MM.1S (cell line): Measurements from ENCODE around the gene ALS2.

Experiments used
- DNase-seq: peaks from one replicate; pipeline ENCODE4 v3.0.0-alpha.2; 2015
- H2AFZ ChIP-seq: fragments of 300-600 bp; sonication (generic); 2 replicates; pipeline ENCODE4 v1.6.0; 2016; ENCODE audit warnings: antibody characterized with exemption, low read length
- H3F3A ChIP-seq: fragments of 300-600 bp; sonication (generic); 2 replicates; pipeline ENCODE4 v1.6.1; 2016; ENCODE audit warnings: mild to moderate bottlenecking, antibody characterized with exemption, low read length, moderate library complexity, mixed read lengths; ENCODE audit not compliant: insufficient read depth
- H3K27ac ChIP-seq: fragments of 300-600 bp; sonication (generic); 2 replicates; pipeline ENCODE4 v1.5.1; 2016; ENCODE audit warnings: mild to moderate bottlenecking, low read length
- H3K27me3 ChIP-seq: fragments of 300-600 bp; sonication (generic); replicated peaks from 2 replicates; pipeline ENCODE4 v1.6.0; 2016; ENCODE audit warnings: low read length; ENCODE audit not compliant: insufficient read depth
- H3K36me3 ChIP-seq: fragments of 300-600 bp; sonication (generic); replicated peaks from 2 replicates; pipeline ENCODE4 v1.6.1; 2016; ENCODE audit warnings: mild to moderate bottlenecking, low read length, mixed read lengths; ENCODE audit not compliant: insufficient read depth
- H3K4me1 ChIP-seq: fragments of 300-600 bp; sonication (generic); 2 replicates; pipeline ENCODE4 v1.6.1; 2016; ENCODE audit warnings: low read length, mixed read lengths
- H3K4me2 ChIP-seq: fragments of 300-600 bp; sonication (generic); 2 replicates; pipeline ENCODE4 v1.6.0; 2016; ENCODE audit warnings: low read depth, low read length
- H3K4me3 ChIP-seq: fragments of 300-600 bp; sonication (generic); 2 replicates; pipeline ENCODE4 v1.5.1; 2016; ENCODE audit warnings: low read length, mixed read lengths
- H3K79me2 ChIP-seq: fragments of 300-600 bp; sonication (generic); 2 replicates; pipeline ENCODE4 v1.6.1; 2016; ENCODE audit warnings: mixed run types, low read length, mixed read lengths
- H3K9ac ChIP-seq: fragments of 300-600 bp; sonication (generic); 2 replicates; pipeline ENCODE4 v1.6.1; 2016; ENCODE audit warnings: low read length, mixed read lengths
- H3K9me2 ChIP-seq: fragments of 300-600 bp; sonication (generic); replicated peaks from 2 replicates; pipeline ENCODE4 v1.6.1; 2016; ENCODE audit warnings: mild to moderate bottlenecking, low read length, mixed read lengths; ENCODE audit not compliant: insufficient read depth
- H3K9me3 ChIP-seq: fragments of 300-600 bp; sonication (generic); replicated peaks from 2 replicates; pipeline ENCODE4 v1.6.1; 2016; ENCODE audit warnings: mild to moderate bottlenecking, low read length, mixed read lengths; ENCODE audit not compliant: insufficient read depth
- H4K20me1 ChIP-seq: fragments of 300-600 bp; sonication (generic); 2 replicates; pipeline ENCODE4 v1.6.1; 2016; ENCODE audit warnings: mild to moderate bottlenecking, low read length, moderate library complexity, mixed read lengths; ENCODE audit not compliant: insufficient read depth
- CTCF ChIP-seq: fragments of 300-600 bp; sonication (generic); IDR thresholded peaks from 2 replicates; pipeline ENCODE4 v1.5.1; 2016; ENCODE audit warnings: antibody characterized with exemption, low read length, mixed read lengths
- EZH2 ChIP-seq: fragments of 300-600 bp; sonication (generic); optimal IDR thresholded peaks from 2 replicates; pipeline ENCODE3; 2017; ENCODE audit warnings: low read depth, mild to moderate bottlenecking, antibody characterized with exemption, low read length, mixed read lengths
- EZH2phosphoT487 ChIP-seq: fragments of 300-600 bp; sonication (generic); IDR thresholded peaks from 2 replicates; pipeline ENCODE4 v1.6.1; 2018; ENCODE audit warnings: antibody characterized with exemption, low read length

ALS2 gene

GRCh38 chr2:201664334-201664733 is 116.4 kb downstream of the ALS2 start:
- Histone ChIP-seq H3K4me1 (no peaks in the 10 kb centered on the region), H3K4me3 (no peak overlapping the region), H3F3A (no peaks in the 10 kb centered on the region), H3K9me2 (no peaks in the 10 kb centered on the region), H3K9me3 (no peaks in the 10 kb centered on the region), H3K9ac (no peak overlapping the region), H3K79me2 (no peaks in the 10 kb centered on the region), H3K4me2 (no peak overlapping the region), H3K27me3 (no peaks in the 10 kb centered on the region), H2AFZ (no peak overlapping the region), H3K36me3 (no peaks in the 10 kb centered on the region), H3K27ac (no peak overlapping the region), H4K20me1 (no peaks in the 10 kb centered on the region)
- TF ChIP-seq EZH2phosphoT487 (no peak), EZH2 (no peak), CTCF (no peak)
- DNase-seq, result no peak

GRCh38 chr2:201661366-201661765 is 119.4 kb downstream of the ALS2 start:
- H3K79me2 ChIP-seq, result no peaks in the 10 kb centered on the region
- no peaks in the 10 kb centered on the region for H3K36me3 ChIP-seq
- no peak for DNase-seq
- no peak overlapping the region for H3K4me3 ChIP-seq
- H3F3A ChIP-seq, result no peaks in the 10 kb centered on the region
- no peaks in the 10 kb centered on the region for H3K4me1 ChIP-seq
- H4K20me1 ChIP-seq, result no peaks in the 10 kb centered on the region
- no peak overlapping the region for H3K4me2 ChIP-seq
- no peaks in the 10 kb centered on the region for H3K9me2 ChIP-seq
- H3K27ac ChIP-seq, result no peak overlapping the region
- H3K27me3 ChIP-seq, result no peaks in the 10 kb centered on the region
- TF ChIP-seq CTCF, result no peak
- no peak for TF ChIP-seq EZH2
- no peak for TF ChIP-seq EZH2phosphoT487
- H2AFZ ChIP-seq, result no peak overlapping the region
- no peaks in the 10 kb centered on the region for H3K9me3 ChIP-seq
- H3K9ac ChIP-seq, result no peak overlapping the region

- Histone ChIP-seq H3K36me3 (no peaks in the 10 kb centered on the region), H3K4me3 (no peak overlapping the region), H3K9me2 (no peaks in the 10 kb centered on the region), H3K27me3 (no peaks in the 10 kb centered on the region), H3K27ac (no peak overlapping the region), H3K4me2 (no peak overlapping the region), H3K4me1 (no peaks in the 10 kb centered on the region), H3K9ac (no peak overlapping the region), H3K9me3 (no peaks in the 10 kb centered on the region), H2AFZ (no peak overlapping the region), H4K20me1 (no peaks in the 10 kb centered on the region), H3F3A (no peaks in the 10 kb centered on the region), H3K79me2 (no peaks in the 10 kb centered on the region)
- no peak for TF ChIP-seq EZH2phosphoT487
- TF ChIP-seq EZH2, result no peak
- no peak for DNase-seq
Measured at GRCh38 chr2:201660293-201660895, 120.3 kb downstream of the ALS2 start.

- Histone ChIP-seq H3K4me2 (no peak overlapping the region), H3K27me3 (no peaks in the 10 kb centered on the region), H3K36me3 (no peaks in the 10 kb centered on the region), H3K9ac (no peak overlapping the region), H2AFZ (no peak overlapping the region), H3K27ac (no peak overlapping the region), H3K4me3 (no peak overlapping the region), H4K20me1 (no peaks in the 10 kb centered on the region), H3F3A (no peaks in the 10 kb centered on the region), H3K9me2 (no peaks in the 10 kb centered on the region), H3K9me3 (no peaks in the 10 kb centered on the region), H3K79me2 (no peaks in the 10 kb centered on the region), H3K4me1 (no peaks in the 10 kb centered on the region)
- no peak for DNase-seq
- no peak for TF ChIP-seq CTCF
Measured at GRCh38 chr2:201656740-201657139, 124.0 kb downstream of the ALS2 start.
